OCI-LY3 (cell line): Measurements from ENCODE around the gene KRT84.

Experiments
- H2AFZ ChIP-seq: fragments of 200-600, 300-600 bp; shearing (Covaris generic); 2 replicates; pipeline ENCODE4 v1.6.0; 2014; ENCODE audit warnings: antibody characterized with exemption, low read depth, low read length
- H3K27ac ChIP-seq: fragments of 200-600, 300-600 bp; sonication (generic); 2 replicates; pipeline ENCODE4 v1.5.1; 2014; ENCODE audit warnings: mild to moderate bottlenecking, low read length, moderate library complexity, mixed read lengths
- H3K27me3 ChIP-seq: fragments of 200-600, 300-600 bp; sonication (generic); 2 replicates; pipeline ENCODE4 v1.6.1; 2014; ENCODE audit warnings: low read depth, low read length, mixed read lengths
- H3K36me3 ChIP-seq: fragments of 200-600, 300-600 bp; sonication (generic); replicated peaks from 2 replicates; pipeline ENCODE3; 2014; ENCODE audit warnings: low read depth, low read length, mixed read lengths
- H3K4me1 ChIP-seq: fragments of 300-600, 200-600 bp; sonication (generic); 2 replicates; pipeline ENCODE4 v1.6.1; 2014; ENCODE audit warnings: low read length, mixed read lengths
- H3K4me2 ChIP-seq: fragments of 200-600, 300-600 bp; sonication (generic); 2 replicates; pipeline ENCODE4 v1.6.1; 2014; ENCODE audit warnings: low read length, mixed read lengths
- H3K4me3 ChIP-seq: fragments of 300-600, 200-600 bp; sonication (generic); 2 replicates; pipeline ENCODE4 v1.5.1; 2014; ENCODE audit warnings: antibody characterized with exemption, mild to moderate bottlenecking, low read length, moderate library complexity
- H3K79me2 ChIP-seq: fragments of 300-600, 200-600 bp; shearing (Covaris generic); 2 replicates; pipeline ENCODE4 v1.6.1; 2014; ENCODE audit warnings: mild to moderate bottlenecking, low read length, mixed read lengths
- H3K9ac ChIP-seq: fragments of 300-600, 200-600 bp; shearing (Covaris generic); 2 replicates; pipeline ENCODE4 v1.6.0; 2014; ENCODE audit warnings: mild to moderate bottlenecking, low read length, moderate library complexity
- H3K9me3 ChIP-seq: fragments of 200-600, 300-600 bp; shearing (Covaris generic); 2 replicates; pipeline ENCODE4 v1.6.1; 2014; ENCODE audit warnings: low read length, mixed read lengths; ENCODE audit not compliant: insufficient read depth
- H4K20me1 ChIP-seq: fragments of 200-600, 300-600 bp; sonication (generic); 2 replicates; pipeline ENCODE4 v1.6.1; 2016; ENCODE audit warnings: low read length, mixed read lengths; ENCODE audit not compliant: insufficient read depth
- CTCF ChIP-seq: fragments of 200-600, 300-600 bp; sonication (generic); IDR thresholded peaks from 2 replicates; pipeline ENCODE4 v1.5.1; 2014; ENCODE audit warnings: antibody characterized with exemption, low read length, low read depth
- EZH2phosphoT487 ChIP-seq: fragments of 200-600 bp; shearing (Covaris generic); IDR thresholded peaks from 2 replicates; pipeline ENCODE4 v1.6.1; 2018; ENCODE audit warnings: antibody characterized with exemption, mixed run types, low read depth

The KRT84 gene

GRCh38 chr12:52385226-52385702 is at the start of gene KRT84:
TSS of gene KRT84 (minus strand) at chr12:52385652. CDS start at chr12:52385585, 67 bp downstream.
- H3K36me3 ChIP-seq, result no peaks in the 10 kb centered on the region
- no peaks in the 10 kb centered on the region for H3K9me3 ChIP-seq
- no peaks in the 10 kb centered on the region for H3K79me2 ChIP-seq
- no peaks in the 10 kb centered on the region for H4K20me1 ChIP-seq
- H3K4me2 ChIP-seq, result no peak within 1 kb of the TSS
- H3K27me3 ChIP-seq, result peaks cover 39% of the 10 kb centered on the region
- H3K9ac ChIP-seq, result no peak within 1 kb of the TSS
- H3K4me3 ChIP-seq, result no peak within 1 kb of the TSS
- peaks cover 6% of the 10 kb centered on the region for H3K4me1 ChIP-seq
- H2AFZ ChIP-seq, result no peak within 1 kb of the TSS
- no peak for TF ChIP-seq CTCF
- TF ChIP-seq EZH2phosphoT487, result no peak
- H3K27ac ChIP-seq, result no peak within 1 kb of the TSS

GRCh38 chr12:52434760-52435530 is 49.5 kb upstream of the KRT84 start:
- Histone ChIP-seq H3K9me3 (no peaks in the 10 kb centered on the region), H2AFZ (no peak overlapping the region), H3K27me3 (peaks cover 49% of the 10 kb centered on the region), H3K4me2 (no peak overlapping the region), H3K9ac (no peak overlapping the region), H3K36me3 (no peaks in the 10 kb centered on the region), H3K27ac (no peak overlapping the region), H3K79me2 (no peaks in the 10 kb centered on the region), H4K20me1 (no peaks in the 10 kb centered on the region), H3K4me1 (no peaks in the 10 kb centered on the region), H3K4me3 (no peak overlapping the region)
- TF ChIP-seq CTCF, result no peak
- no peak for TF ChIP-seq EZH2phosphoT487

DNA sequence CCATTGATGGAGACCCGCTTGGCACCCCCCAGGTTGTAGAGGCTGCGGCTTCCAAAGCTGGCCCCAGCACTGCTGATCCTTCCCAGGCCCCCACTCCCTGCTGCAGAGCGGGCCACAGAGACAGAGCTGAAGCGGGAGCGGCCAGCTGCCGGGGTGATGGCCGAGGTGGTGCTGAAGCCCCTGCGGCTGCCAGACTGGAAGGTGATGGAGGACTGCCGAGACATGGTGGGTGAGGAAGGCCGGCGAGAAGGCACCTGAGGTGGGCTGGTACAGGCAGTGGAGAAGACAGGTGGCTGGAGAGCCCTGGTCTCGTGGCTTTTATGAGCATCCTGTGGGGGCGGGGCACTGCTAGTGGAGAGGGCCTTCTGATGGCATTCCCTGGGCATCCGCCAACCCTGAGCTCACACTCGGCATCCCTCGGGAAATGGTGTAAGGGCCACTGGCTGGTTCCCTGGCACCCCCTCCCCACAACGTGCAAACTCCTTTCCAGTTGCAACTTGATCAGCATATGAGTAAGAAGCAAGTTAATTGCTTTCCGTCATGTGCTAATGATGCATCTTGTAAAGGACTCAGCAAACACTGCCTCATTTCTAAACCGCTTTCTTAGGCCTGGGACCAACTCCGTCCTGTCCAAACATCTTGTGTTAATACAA is 48.8 kb upstream of the KRT84 start, which contains the start of gene KRT75:
TSS of gene KRT75 (minus strand) at position 291 of the 653 bp plus-strand sequence. CDS start at position 224, 67 bp downstream.
- H2AFZ ChIP-seq, result no peak within 1 kb of the TSS
- no peak within 1 kb of the TSS for H3K4me2 ChIP-seq
- no peaks in the 10 kb centered on the region for H3K4me1 ChIP-seq
- no peak within 1 kb of the TSS for H3K27ac ChIP-seq
- H3K9me3 ChIP-seq, result no peaks in the 10 kb centered on the region
- H3K79me2 ChIP-seq, result no peaks in the 10 kb centered on the region
- no peaks in the 10 kb centered on the region for H4K20me1 ChIP-seq
- H3K36me3 ChIP-seq, result no peaks in the 10 kb centered on the region
- H3K4me3 ChIP-seq, result no peak within 1 kb of the TSS
- TF ChIP-seq EZH2phosphoT487, result no peak
- no peak for TF ChIP-seq CTCF
- no peak within 1 kb of the TSS for H3K9ac ChIP-seq
- peaks cover 56% of the 10 kb centered on the region for H3K27me3 ChIP-seq

DNA sequence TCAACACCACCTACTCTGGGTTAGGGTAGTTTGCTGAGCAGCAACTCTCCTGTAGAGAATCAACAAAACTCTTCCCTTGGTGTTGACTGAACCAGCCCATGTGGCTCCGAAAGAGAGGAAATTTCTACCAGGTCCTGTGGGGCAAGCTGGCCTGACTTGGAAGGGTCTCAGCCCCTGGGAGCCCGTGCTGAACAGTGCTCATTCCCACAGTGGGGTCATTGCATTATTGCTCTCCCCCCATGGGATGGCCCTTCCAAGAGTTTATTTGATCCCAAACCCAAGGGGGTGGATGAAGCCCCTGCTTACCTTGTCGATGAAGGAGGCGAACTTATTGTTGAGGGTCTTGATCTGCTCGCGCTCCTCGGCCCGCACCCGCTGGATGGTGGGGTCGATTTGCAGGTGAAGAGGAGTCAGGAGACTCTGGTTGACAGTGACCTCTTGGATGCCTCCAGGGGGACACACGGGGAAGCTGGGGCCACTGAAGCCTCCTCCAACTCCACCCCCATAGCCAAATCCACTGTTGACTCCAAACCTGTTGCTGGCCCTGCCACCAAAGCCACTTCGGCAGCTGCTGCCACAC is 48.1 kb upstream of the KRT84 start:
- TF ChIP-seq CTCF (no peak), EZH2phosphoT487 (no peak)
- no peak overlapping the region for H2AFZ ChIP-seq
- no peaks in the 10 kb centered on the region for H3K79me2 ChIP-seq
- peaks cover 62% of the 10 kb centered on the region for H3K27me3 ChIP-seq
- H3K4me2 ChIP-seq, result no peak overlapping the region
- H3K9ac ChIP-seq, result no peak overlapping the region
- no peaks in the 10 kb centered on the region for H3K4me1 ChIP-seq
- H3K4me3 ChIP-seq, result no peak overlapping the region
- no peaks in the 10 kb centered on the region for H4K20me1 ChIP-seq
- H3K36me3 ChIP-seq, result no peaks in the 10 kb centered on the region
- no peak overlapping the region for H3K27ac ChIP-seq
- no peaks in the 10 kb centered on the region for H3K9me3 ChIP-seq
